ENCODE data around the gene CSGALNACT2.

DNA sequence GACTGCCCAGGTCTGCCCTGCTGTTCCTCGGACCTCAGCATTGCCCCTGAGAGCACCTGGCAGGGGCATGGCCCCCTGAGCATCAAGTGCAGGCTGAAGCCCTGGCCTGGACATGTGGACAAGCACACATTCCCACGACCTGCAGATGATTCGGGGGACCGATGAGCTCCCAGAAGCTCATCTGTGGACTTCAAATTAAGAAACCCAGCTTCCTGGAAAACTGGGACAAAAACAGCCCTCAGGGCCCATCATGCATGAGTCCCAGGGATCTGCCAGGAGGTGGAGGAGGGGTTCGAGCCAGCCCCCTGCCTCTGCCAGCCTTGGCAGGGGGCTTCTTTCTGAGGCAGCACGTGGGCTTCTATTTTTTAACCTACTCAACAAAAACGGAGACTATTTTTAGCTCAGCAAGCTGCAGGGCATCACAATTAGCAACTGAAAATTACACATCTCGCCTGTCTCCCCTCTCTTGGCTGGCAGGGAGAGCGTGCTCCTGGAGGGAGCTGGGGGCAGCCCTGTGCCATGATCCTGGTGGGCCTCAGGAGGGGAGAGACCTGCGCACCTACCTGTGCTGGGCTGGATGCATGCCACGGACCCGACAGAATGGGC, 76.8 kb downstream of the CSGALNACT2 start:
- TF ChIP-seq EZH2 (IDR thresholded peaks at IDR 0.05; ENCODE audit: insufficient read depth, poor library complexity, severe bottlenecking) (no peak), EZH2phosphoT487 (IDR thresholded peaks at IDR 0.05; ENCODE audit: insufficient read depth, low read depth) (no peak)

All from GM23248 (cell line).